Spleen (tissue), 7 donors: ENCODE data around the gene PKD1L1.

ENCODE experiments used
- CTCF ChIP-seq, 11 experiments: fragments of 200-600 bp in 7 of 11; fragments of 450-650 bp in 4 of 11; sonication (generic) in 4 of 11; IDR thresholded peaks in 8 of 11; conservative IDR thresholded peaks in 3 of 11; 1 replicate in 7 of 11; 2 replicates in 4 of 11; pipeline versions ENCODE4 v1.4.0 to v1.8.0; 2016 to 2021; ENCODE audit warnings: antibody characterized with exemption in 11 of 11, inconsistent platforms in 4 of 11, mild to moderate bottlenecking in 1 of 11
- POLR2A ChIP-seq, 3 donors: fragments of 450-650 bp; IDR thresholded peaks; one replicate each; pipeline ENCODE4 v1.5.1; 2017; ENCODE audit warnings: antibody characterized with exemption in 3 of 3, mild to moderate bottlenecking in 1 of 3
- POLR2AphosphoS5 ChIP-seq, 3 donors: sonication (generic); formaldehyde crosslinking; IDR thresholded peaks; one replicate each; pipeline ENCODE4 v1.5.1; 2017; ENCODE audit warnings: antibody characterized with exemption in 3 of 3
- donor health status: DM: no; HTN: no; CAD: no; lungs with moderate emphysema.
- donor health status: DM: no; HTN: no; CAD: no.
- donor health status: DM: no; HTN: no; CAD: no.

GRCh38 chr7:47812429-47813136, 135.7 kb downstream of the PKD1L1 start:
- TF ChIP-seq CTCF (IDR thresholded peaks at IDR 0.05 in 8 of 11, conservative IDR thresholded peaks at IDR 0.05 in 3 of 11) (no peak), POLR2AphosphoS5 (IDR thresholded peaks at IDR 0.05) (no peak), POLR2A (IDR thresholded peaks at IDR 0.05) (no peak)
